HCT116 (cell line): ENCODE results near the gene PIK3R2. TPM values are rescaled to one million over a fixed set of nuclear protein-coding genes. Genes with fewer than 3 reads are reported as not detected.

ENCODE experiments used
- ATAC-seq: fragments of 200-7000 bp; cut with Tn5 transposase; 2 replicates; pipeline ENCODE4 v1.9.1; 2020; ENCODE audit warnings: mild to moderate bottlenecking, moderate library complexity
- BruUV-seq: library from RNA; stranded (reverse); fragments of 400-500 nt; replicated peaks from 2 replicates; lab custom pipeline; 2021; lab: Mats Ljungman, UMichigan
- CTCF ChIA-PET: fragments of 300-600 bp; sonication (Branson Sonifier 250); formaldehyde crosslinking; loops from one replicate; lab custom pipeline; 2021; ENCODE audit warnings: antibody characterized with exemption; lab: Charles Lee
- POLR2A ChIA-PET: fragments of 300-600, 350-600 bp; sonication (Branson Sonifier 250); formaldehyde crosslinking; loops from one replicate; lab custom pipeline; 2021; ENCODE audit warnings: antibody characterized with exemption; lab: Charles Lee
- RAD21 ChIA-PET, 2 experiments: fragments of 300-600 bp; sonication (Branson Sonifier 250); formaldehyde crosslinking; loops; one replicate each; lab custom pipeline; 2023; ENCODE audit warnings: low total read pairs in 2 of 2; ENCODE audit not compliant: uncharacterized antibody in 2 of 2, unreplicated experiment in 2 of 2, low non-redundant PET in 1 of 2; lab: Charles Lee
- DNase-seq: peaks from one replicate; pipeline ENCODE4 v3.0.0-alpha.2; 2010; ENCODE audit warnings: low read depth, low spot score
- H2AFZ ChIP-seq: fragments of 200-600 bp; shearing (Covaris generic), sonication (generic); 2 replicates; pipeline ENCODE4 v1.6.1; 2017; ENCODE audit warnings: low read depth, mixed run types, mixed read lengths, antibody characterized with exemption, low read length; ENCODE audit not compliant: poor library complexity, severe bottlenecking
- H3K27ac ChIP-seq: 2 replicates; pipeline ENCODE4 v1.5.1; 2012; ENCODE audit warnings: low read depth, low read length
- H3K27me3 ChIP-seq: fragments of 200-600 bp; sonication (generic); 2 replicates; pipeline ENCODE4 v1.6.1; 2016; ENCODE audit warnings: mixed run types, low read length, mixed read lengths; ENCODE audit not compliant: insufficient read depth
- H3K36me3 ChIP-seq, 2 experiments: fragments of 200-500 bp in 1 of 2; fragments of 200-600 bp in 1 of 2; sonication (Bioruptor generic) in 1 of 2; sonication (generic) in 1 of 2; 2 replicates each; pipeline versions ENCODE4 v1.5.1 to v1.6.1; 2014 to 2016; ENCODE audit warnings: low read length in 2 of 2, inconsistent platforms in 1 of 2, mixed read lengths in 1 of 2, mixed run types in 1 of 2; ENCODE audit not compliant: insufficient read depth in 2 of 2, control insufficient read depth in 1 of 2
- H3K4me1 ChIP-seq, 2 experiments: fragments of 200-600 bp in 1 of 2; sonication (generic) in 1 of 2; 2 replicates each; pipeline versions ENCODE4 v1.5.1 to v1.6.1; 2012 to 2017; ENCODE audit warnings: low read length in 2 of 2, inconsistent platforms in 1 of 2, mild to moderate bottlenecking in 1 of 2, mixed read lengths in 1 of 2, mixed run types in 1 of 2, moderate library complexity in 1 of 2; ENCODE audit not compliant: insufficient read depth in 2 of 2, control insufficient read depth in 1 of 2
- H3K4me2 ChIP-seq: fragments of 200-600 bp; sonication (generic); 2 replicates; pipeline ENCODE4 v1.6.1; 2017; ENCODE audit warnings: mixed run types, low read length, mixed read lengths
- H3K4me3 ChIP-seq, 2 experiments: fragments of 200-600 bp in 1 of 2; sonication (generic) in 1 of 2; replicated peaks in 1 of 2; 2 replicates each; pipeline ENCODE4 v1.5.1; 2011 to 2016; ENCODE audit warnings: low read length in 2 of 2, control low read depth in 1 of 2, low read depth in 1 of 2, mild to moderate bottlenecking in 1 of 2, mixed read lengths in 1 of 2, mixed run types in 1 of 2
- H3K79me2 ChIP-seq: fragments of 200-600 bp; sonication (generic); 2 replicates; pipeline ENCODE4 v1.6.1; 2017; ENCODE audit warnings: mild to moderate bottlenecking, mixed run types, low read length, moderate library complexity, mixed read lengths; ENCODE audit not compliant: insufficient read depth
- H3K9ac ChIP-seq: fragments of 200-600 bp; sonication (generic); 2 replicates; pipeline ENCODE4 v1.6.1; 2016; ENCODE audit warnings: low read length, mixed read lengths
- H3K9me2 ChIP-seq: fragments of 200-600 bp; sonication (generic), shearing (Covaris generic); 2 replicates; pipeline ENCODE4 v1.6.1; 2017; ENCODE audit warnings: mixed run types, mild to moderate bottlenecking, moderate library complexity; ENCODE audit not compliant: insufficient read depth
- H3K9me3 ChIP-seq, 2 experiments: fragments of 200-500 bp in 1 of 2; fragments of 200-600 bp in 1 of 2; sonication (Bioruptor generic) in 1 of 2; sonication (generic) in 1 of 2; 2 replicates each; pipeline ENCODE4 v1.6.1; 2014 to 2017; ENCODE audit warnings: low read length in 2 of 2, mixed read lengths in 2 of 2, inconsistent platforms in 1 of 2, low read depth in 1 of 2, mild to moderate bottlenecking in 1 of 2, mixed run types in 1 of 2, moderate library complexity in 1 of 2; ENCODE audit not compliant: control insufficient read depth in 1 of 2, insufficient read depth in 1 of 2
- H4K20me1 ChIP-seq: fragments of 200-600 bp; sonication (generic), shearing (Covaris generic); 2 replicates; pipeline ENCODE4 v1.6.1; 2017; ENCODE audit warnings: mixed run types, mild to moderate bottlenecking, moderate library complexity; ENCODE audit not compliant: insufficient read depth
- EGR1 ChIP-seq: IDR thresholded peaks from 2 replicates; pipeline ENCODE4 v1.6.1; 2012; ENCODE audit warnings: low read depth
- ELF1 ChIP-seq: IDR thresholded peaks from 2 replicates; pipeline ENCODE4 v1.6.1; 2012; ENCODE audit warnings: low read depth, borderline replicate concordance
- EZH2phosphoT487 ChIP-seq: fragments of 200-600 bp; IDR thresholded peaks from 2 replicates; pipeline ENCODE4 v1.6.1; 2018; ENCODE audit warnings: antibody characterized with exemption, borderline replicate concordance
- POLR2AphosphoS5 ChIP-seq: IDR thresholded peaks from 2 replicates; pipeline ENCODE4 v1.6.1; 2011; ENCODE audit warnings: mild to moderate bottlenecking, low read depth, low read length, moderate library complexity
- SP1 ChIP-seq: IDR thresholded peaks from 2 replicates; pipeline ENCODE4 v1.6.1; 2012; ENCODE audit warnings: low read depth
- YY1 ChIP-seq: IDR thresholded peaks from 2 replicates; pipeline ENCODE4 v1.6.1; 2011; ENCODE audit warnings: low read length, low read depth, moderate library complexity, mild to moderate bottlenecking; ENCODE audit not compliant: insufficient replicate concordance; ENCODE audit errors: extremely low read depth
- ZFX ChIP-seq: fragments of 450-650 bp; IDR thresholded peaks from 2 replicates; pipeline ENCODE4 v1.6.1; 2017
- intact Hi-C: fragments of 100-400 bp; cut with micrococcal nuclease; formaldehyde crosslinking; loops from 2 replicates; pipeline ENCODE4 v1.10.0; 2022
- total RNA-seq: library from RNA; stranded (reverse); gene quantifications from one replicate; pipeline ENCODE4 v1.2.1, GENCODE V29; 2021; ENCODE audit not compliant: unreplicated experiment
- TF ChIP-seq, protein P1 (sequence below): IDR thresholded peaks from 2 replicates; pipeline ENCODE4 v1.6.1; 2012; ENCODE audit warnings: low read depth
- TF ChIP-seq, protein P2 (sequence below), 3 experiments: fragments of 200-600 bp in 1 of 3; sonication (generic) in 1 of 3; IDR thresholded peaks in 2 of 3; conservative IDR thresholded peaks in 1 of 3; 2 replicates each; pipeline ENCODE4 v1.5.1; 2012 to 2017; ENCODE audit warnings: low read depth in 2 of 3, low read length in 2 of 3, antibody characterized with exemption in 1 of 3, borderline replicate concordance in 1 of 3, control low read depth in 1 of 3, mild to moderate bottlenecking in 1 of 3, mixed read lengths in 1 of 3, mixed run types in 1 of 3, moderate library complexity in 1 of 3; ENCODE audit not compliant: insufficient read depth in 1 of 3
- TF ChIP-seq, protein P3 (sequence below): IDR thresholded peaks from 2 replicates; pipeline ENCODE4 v1.6.1; 2012

PIK3R2 gene
- total RNA-seq, 1 experiment from 2014 or later = 53.4 TPM

DNA sequence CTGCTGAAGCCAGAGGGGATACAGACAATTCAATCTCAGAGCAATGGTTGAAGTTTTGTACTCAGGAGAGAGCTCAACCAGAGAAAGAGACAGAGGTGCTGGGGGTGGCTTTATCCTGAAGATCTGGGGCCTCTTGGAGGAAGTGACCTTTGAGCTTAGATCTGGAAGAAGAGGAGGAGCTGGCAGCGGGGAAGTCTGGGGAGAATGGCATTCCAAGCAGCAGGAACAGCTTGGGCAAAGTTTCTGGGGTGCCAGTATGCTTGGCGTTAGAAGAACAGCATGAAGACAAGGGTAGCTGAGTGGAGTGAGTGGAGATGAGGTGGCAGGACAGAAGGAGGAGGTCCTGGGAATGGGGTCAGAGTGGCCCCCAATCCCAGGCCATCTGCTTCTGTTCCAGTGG lies 44.1 kb upstream of the PIK3R2 start:
- ChIA-PET POLR2A (no interaction called here), CTCF (interaction anchor here (1.3 kb wide), 1 partner anchor 143 kb away, joined by 4 read pairs; no protein-coding TSS in a partner anchor), RAD21 (no interaction called here)
- ATAC-seq (no peak), DNase-seq (no peak)
- BruUV-seq = no TSS peak
- Histone ChIP-seq H3K4me3 (no peak overlapping the region), H4K20me1 (no peaks in the 10 kb centered on the region), H3K27me3 (no peaks in the 10 kb centered on the region), H2AFZ (no peak overlapping the region), H3K79me2 (no peaks in the 10 kb centered on the region), H3K9me2 (no peaks in the 10 kb centered on the region), H3K4me1 (peaks cover 22 to 37% of the 10 kb centered on the region in 2 experiments), H3K9ac (no peak overlapping the region), H3K9me3 (no peaks in the 10 kb centered on the region), H3K27ac (peak overlapping the region; percentile 59; the same call in 1 of the 2 replicates), H3K4me2 (peak overlapping the region; percentile 91), H3K36me3 (0 out of 4 replicates have a peak, but pooled peaks cover 0 to 3% of the 10 kb centered on the region in 2 experiments)
- TF ChIP-seq EZH2phosphoT487 = no peak
- intact Hi-C loops = no loop called here

DNA sequence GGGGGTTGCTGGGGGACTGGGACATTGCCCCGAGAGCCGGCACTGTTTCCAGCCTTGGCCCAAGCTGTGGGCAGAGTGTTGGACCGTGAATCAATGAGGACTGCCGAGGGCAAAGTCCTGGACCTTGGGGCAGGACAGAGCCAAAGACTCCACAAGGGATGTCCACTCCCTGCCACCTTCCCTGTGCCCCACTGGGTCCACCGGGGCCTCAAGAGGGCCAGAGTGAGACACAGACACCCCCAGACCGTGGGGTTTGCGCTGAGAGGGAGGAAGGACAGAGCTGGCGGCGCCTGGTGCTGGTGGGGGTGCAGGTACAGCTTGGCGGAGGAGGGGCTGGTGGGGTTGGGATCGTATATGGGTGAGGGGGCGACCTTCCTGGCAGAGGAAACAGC lies 43.6 kb upstream of the PIK3R2 start:
- Histone ChIP-seq H3K9ac (peak overlapping the region; percentile 61), H3K36me3 (0 out of 4 replicates have a peak, but pooled peaks cover 0 to 3% of the 10 kb centered on the region in 2 experiments), H3K27me3 (no peaks in the 10 kb centered on the region), H3K27ac (peak overlapping the region; percentile 59; the same call in 1 of the 2 replicates), H3K4me3 (peak overlapping the region; percentile 63 to 67), H3K79me2 (no peaks in the 10 kb centered on the region), H3K4me1 (peaks cover 18 to 34% of the 10 kb centered on the region in 2 experiments; a peak in 3 of 4 replicates), H3K4me2 (peak overlapping the region; percentile 91), H4K20me1 (no peaks in the 10 kb centered on the region), H2AFZ (no peak overlapping the region), H3K9me2 (no peaks in the 10 kb centered on the region), H3K9me3 (no peaks in the 10 kb centered on the region)
- ATAC-seq = peak; percentile 1; the same call in 1 of the 2 replicates
- BruUV-seq = no TSS peak
- ChIA-PET RAD21 (interaction anchor here in 1 of 2 experiments (0.8 kb wide), 1 partner anchor 142 kb away, joined by 3 read pairs; no protein-coding TSS in a partner anchor), CTCF (interaction anchor here (0.5 to 1.3 kb wide), 3 partner anchors 142 to 171 kb away, joined by 3 to 4 read pairs (median 4); no protein-coding TSS in a partner anchor), POLR2A (no interaction called here)
- DNase-seq = no peak
- intact Hi-C loops = no loop called here
- TF ChIP-seq ELF1 (no peak), YY1 (no peak), SP1 (no peak), ZFX (no peak), POLR2AphosphoS5 (no peak), EGR1 (no peak), EZH2phosphoT487 (no peak)
- TF ChIP-seq, protein P1, sequence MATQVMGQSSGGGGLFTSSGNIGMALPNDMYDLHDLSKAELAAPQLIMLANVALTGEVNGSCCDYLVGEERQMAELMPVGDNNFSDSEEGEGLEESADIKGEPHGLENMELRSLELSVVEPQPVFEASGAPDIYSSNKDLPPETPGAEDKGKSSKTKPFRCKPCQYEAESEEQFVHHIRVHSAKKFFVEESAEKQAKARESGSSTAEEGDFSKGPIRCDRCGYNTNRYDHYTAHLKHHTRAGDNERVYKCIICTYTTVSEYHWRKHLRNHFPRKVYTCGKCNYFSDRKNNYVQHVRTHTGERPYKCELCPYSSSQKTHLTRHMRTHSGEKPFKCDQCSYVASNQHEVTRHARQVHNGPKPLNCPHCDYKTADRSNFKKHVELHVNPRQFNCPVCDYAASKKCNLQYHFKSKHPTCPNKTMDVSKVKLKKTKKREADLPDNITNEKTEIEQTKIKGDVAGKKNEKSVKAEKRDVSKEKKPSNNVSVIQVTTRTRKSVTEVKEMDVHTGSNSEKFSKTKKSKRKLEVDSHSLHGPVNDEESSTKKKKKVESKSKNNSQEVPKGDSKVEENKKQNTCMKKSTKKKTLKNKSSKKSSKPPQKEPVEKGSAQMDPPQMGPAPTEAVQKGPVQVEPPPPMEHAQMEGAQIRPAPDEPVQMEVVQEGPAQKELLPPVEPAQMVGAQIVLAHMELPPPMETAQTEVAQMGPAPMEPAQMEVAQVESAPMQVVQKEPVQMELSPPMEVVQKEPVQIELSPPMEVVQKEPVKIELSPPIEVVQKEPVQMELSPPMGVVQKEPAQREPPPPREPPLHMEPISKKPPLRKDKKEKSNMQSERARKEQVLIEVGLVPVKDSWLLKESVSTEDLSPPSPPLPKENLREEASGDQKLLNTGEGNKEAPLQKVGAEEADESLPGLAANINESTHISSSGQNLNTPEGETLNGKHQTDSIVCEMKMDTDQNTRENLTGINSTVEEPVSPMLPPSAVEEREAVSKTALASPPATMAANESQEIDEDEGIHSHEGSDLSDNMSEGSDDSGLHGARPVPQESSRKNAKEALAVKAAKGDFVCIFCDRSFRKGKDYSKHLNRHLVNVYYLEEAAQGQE = no peak
- TF ChIP-seq, protein P2, sequence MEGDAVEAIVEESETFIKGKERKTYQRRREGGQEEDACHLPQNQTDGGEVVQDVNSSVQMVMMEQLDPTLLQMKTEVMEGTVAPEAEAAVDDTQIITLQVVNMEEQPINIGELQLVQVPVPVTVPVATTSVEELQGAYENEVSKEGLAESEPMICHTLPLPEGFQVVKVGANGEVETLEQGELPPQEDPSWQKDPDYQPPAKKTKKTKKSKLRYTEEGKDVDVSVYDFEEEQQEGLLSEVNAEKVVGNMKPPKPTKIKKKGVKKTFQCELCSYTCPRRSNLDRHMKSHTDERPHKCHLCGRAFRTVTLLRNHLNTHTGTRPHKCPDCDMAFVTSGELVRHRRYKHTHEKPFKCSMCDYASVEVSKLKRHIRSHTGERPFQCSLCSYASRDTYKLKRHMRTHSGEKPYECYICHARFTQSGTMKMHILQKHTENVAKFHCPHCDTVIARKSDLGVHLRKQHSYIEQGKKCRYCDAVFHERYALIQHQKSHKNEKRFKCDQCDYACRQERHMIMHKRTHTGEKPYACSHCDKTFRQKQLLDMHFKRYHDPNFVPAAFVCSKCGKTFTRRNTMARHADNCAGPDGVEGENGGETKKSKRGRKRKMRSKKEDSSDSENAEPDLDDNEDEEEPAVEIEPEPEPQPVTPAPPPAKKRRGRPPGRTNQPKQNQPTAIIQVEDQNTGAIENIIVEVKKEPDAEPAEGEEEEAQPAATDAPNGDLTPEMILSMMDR (IDR thresholded peaks at IDR 0.05 in 2 of 3, conservative IDR thresholded peaks at IDR 0.05 in 1 of 3; ENCODE audit: borderline replicate concordance in 1 of 3, insufficient read depth in 1 of 3, low read depth in 2 of 3, low read length in 2 of 3) = no peak
- TF ChIP-seq, protein P3, sequence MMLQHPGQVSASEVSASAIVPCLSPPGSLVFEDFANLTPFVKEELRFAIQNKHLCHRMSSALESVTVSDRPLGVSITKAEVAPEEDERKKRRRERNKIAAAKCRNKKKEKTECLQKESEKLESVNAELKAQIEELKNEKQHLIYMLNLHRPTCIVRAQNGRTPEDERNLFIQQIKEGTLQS = no peak
